CD4-positive, alpha-beta T cell treated with Interleukin-12 subunit alpha and Interleukin-12 subunit beta, for 1 hour (primary cell): ENCODE data around the gene SORCS1.

Experiments
- DNase-seq: peaks from one replicate; pipeline ENCODE4 v3.0.0-alpha.2; 2020

Gene SORCS1

DNA sequence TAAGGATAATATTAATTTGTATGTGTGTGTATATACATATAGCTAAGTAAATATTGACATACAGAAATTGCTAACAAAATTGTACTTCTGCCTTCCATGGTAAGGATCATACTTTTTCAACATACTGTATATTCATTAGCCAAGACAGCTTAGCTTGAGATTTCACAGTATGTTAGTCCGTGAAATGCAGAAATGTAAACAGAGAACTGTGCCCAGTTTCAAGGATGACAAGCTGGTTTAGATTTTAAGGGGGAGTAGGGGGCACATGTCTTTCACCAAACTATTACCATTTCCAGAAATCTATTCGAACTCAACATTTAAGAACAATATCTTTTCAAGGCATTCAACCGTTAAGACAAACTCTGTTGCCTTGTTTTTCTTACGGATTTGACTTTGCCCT lies 182.2 kb downstream of the SORCS1 start:
- no peak for DNase-seq

DNA sequence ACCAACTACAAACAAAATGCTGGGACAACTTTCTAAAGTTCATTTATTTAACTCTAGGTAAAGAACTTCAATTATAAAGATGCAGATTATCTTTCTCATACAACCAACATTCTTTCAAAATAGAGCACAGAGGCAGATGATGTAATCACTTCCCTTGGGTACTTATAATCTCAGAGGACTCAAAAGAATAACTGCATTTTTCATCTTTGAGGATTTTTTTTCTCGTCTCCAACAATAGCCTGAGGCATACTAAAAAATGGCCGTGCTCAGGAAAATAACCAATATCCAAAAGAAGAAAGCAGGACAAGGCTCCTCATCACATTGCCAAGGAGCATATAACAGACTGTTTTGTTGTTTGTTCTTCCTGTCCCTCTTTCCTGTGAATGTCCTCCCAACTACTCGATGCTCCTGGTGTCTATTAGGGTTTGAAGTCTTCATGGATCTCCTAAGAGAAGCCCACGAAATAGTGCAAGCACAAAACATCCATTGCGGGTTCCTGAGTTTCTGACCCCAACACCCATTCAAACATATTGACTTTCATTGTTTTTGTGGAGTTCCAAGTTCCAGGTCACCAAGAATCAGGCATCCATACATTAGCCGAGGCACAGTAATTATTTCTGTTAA lies 182.9 kb downstream of the SORCS1 start:
- no peak for DNase-seq

DNA sequence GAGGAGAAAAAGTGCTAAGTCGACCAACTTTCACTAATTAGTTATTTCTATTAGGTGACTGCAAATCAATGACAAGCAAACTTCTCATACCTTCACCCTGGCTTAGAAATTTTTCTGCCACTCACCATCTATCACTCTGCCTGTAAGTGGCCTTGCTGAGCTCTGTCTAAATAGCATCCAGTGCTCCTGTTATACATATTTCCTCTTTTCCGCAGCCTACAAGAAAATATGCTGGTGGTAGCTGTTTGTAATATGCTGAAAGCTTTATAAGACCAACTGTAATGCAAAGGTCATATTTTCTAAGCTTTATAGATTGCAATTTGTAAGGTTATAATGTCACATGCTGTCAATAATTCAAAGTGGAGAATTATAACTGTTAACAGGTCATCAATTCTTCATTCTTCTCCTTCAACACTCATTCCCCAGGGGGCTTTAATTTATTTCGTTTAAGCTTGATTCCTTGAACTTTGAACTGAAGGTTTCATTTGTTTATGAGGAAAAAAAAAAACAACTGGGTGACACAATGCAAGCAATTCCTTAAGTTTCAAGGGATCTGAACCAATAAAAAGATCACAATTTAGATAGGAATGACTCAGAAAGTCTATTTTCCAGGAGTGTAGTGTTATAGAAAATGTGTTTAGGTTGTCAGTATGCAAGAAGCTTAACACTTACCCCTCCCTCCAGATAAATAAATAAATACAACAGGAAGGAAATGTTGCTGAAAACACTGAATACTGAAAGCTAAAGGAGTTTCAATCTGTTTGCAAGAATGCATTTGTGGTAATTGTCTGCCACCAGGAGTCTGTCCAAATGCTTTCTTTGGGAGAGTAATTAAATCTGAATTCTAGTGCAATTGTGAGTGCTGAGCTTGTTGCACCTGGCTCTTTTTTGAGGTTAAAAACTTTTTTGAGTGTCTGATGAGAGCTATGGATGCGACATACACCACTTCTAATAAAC lies 183.7 kb downstream of the SORCS1 start:
- no peak for DNase-seq

DNA sequence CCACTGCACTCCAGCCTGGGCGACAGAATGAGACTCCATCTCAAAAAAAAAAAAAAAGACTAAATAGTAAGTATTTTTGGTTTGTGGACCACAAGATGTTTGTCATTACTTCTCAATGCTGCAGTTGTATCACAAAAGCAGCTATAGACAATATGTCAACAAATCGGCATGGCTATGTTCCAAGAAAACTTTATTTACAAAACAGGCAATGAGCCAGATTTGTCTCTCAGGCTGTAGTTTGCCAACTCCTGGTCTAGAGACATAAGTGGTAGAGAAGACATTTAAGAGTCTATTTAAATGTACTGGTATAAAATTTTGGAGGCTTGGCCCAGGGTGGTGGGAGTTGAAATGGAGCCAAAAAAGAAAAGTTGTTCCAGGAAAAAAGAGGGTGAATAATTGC lies 185.8 kb downstream of the SORCS1 start:
- no peak for DNase-seq

DNA sequence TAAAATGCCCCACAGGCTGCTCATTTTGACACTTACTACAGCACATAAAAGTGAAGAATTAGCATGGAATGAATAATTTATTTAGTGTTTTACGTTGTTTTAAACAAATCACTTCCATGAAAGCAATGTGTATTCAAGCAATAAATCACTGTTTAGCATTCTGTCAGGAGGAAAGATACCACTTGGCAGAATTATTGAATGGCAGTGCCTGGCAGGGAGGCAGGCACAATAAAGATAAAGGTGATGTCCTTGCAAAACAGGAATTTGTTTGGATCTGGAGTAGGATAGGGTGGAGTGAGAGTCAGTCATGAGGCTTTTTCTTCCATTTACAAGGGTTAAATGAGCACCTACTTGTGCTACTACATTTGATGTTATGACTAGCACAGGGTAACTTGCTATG lies 190.8 kb downstream of the SORCS1 start:
- DNase-seq, result no peak

DNA sequence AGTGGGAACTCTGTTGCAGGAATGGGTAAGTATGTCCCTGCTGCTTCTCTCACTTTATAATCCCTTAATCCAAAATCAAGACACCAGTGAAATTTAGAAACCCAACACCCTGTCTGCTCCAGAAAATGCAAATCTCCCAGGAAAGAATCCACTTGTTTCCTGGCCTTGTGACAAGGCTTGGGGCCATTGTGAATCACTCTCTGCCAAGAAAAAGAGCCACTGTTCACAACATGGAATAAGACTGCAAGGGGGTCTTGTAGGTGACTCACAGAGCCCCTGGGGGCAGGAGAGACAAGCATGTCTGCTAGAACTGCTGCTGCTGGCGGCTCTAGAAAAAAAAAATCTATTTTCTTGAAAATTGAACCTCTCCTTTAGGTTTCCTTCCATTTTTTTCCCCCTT lies 191.2 kb downstream of the SORCS1 start:
- no peak for DNase-seq

DNA sequence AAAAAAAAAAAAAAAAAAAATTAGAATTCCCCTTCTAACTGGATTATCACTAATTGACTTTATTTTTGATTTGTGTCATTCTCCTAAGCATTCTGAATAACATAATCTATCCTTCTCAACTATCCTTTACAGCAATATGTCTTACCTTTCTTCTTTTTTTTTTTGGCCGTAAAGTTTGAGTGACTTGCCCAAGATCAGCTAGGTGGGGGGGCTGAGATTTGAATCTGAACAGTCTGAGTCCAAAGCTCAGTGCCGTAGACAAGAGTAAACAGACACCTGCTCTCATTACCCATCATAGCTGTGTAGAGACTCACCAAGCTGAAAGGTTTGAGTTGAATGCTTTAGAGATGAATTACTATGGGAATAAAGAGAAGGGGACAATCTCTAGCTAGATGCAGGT lies 192.1 kb downstream of the SORCS1 start:
- DNase-seq, result no peak

DNA sequence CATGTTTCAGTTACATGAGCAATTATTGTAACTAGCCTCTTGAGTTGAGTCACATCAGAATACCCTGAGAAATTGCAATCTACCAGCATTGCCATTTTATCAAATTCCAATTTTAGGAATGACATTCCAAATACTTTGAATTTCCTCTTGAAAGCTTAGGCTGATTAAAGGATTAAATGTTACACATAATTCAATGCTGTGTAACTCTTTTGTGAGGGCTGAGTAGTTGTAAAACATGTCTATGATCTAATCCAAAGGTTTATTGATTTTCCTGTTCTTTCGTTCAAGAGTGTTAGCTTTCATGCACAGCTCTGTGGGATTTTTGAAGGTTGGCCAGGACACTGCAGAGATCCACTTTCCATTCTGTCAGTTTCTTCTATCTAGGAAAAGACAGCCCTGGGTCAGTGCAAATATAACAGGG lies 193.1 kb downstream of the SORCS1 start:
- DNase-seq, result no peak

DNA sequence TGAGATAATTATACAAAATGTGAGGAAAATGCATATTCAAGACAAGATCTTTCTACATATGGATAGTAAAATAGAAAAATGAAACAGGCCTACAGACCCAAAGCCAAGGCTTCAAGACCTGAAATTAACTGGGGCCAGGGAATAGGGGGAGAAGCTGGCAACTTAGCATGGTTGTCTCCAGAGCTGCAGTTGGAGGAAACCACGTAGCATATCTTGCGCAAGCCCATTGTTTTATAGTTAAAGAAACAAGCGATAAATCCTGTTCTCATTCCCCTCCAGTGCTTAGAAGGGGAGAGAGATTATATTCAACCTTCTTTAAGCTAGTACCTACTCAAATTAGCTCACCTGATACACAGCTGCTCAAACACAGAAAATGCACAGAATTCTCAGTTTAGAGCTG lies 197.1 kb downstream of the SORCS1 start:
- DNase-seq, result no peak

DNA sequence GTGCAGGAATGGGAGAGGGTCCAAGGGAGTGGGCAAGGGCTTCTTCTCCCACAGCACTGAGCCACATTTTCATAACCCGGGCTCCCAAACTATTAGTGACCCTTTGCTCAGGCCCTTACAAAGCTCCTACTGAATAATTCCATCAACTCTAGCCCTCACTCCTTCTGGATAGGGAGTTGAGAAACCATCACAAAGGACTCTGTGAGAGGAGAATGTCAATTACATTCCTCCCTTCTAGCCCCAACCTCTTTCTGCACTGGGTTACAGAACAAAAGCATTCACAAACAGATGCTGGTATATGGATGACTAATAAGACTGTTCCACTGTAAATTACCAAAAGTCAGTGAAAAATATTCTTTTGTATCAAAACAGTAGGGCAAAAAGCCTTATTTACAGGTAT lies 203.7 kb downstream of the SORCS1 start:
- no peak for DNase-seq

DNA sequence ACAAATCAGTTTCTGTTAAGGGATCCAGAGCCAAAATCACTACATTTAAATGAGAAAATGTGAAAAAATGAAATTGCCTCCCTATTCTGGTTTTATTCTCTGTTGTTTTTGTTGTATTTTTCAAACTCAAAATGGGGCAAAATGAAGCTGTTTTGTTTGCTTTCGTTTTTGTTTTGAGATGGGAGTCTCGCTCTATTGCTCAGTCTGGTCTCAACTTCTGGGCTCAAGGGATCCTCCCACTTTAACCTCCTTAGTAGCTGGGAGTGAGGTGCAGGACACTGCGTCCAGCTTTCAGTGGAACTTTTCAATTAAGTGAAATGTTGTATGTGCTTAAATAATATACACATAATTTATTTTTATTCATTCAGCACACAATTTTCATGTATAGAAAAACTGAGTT lies 205.0 kb downstream of the SORCS1 start:
- no peak for DNase-seq

DNA sequence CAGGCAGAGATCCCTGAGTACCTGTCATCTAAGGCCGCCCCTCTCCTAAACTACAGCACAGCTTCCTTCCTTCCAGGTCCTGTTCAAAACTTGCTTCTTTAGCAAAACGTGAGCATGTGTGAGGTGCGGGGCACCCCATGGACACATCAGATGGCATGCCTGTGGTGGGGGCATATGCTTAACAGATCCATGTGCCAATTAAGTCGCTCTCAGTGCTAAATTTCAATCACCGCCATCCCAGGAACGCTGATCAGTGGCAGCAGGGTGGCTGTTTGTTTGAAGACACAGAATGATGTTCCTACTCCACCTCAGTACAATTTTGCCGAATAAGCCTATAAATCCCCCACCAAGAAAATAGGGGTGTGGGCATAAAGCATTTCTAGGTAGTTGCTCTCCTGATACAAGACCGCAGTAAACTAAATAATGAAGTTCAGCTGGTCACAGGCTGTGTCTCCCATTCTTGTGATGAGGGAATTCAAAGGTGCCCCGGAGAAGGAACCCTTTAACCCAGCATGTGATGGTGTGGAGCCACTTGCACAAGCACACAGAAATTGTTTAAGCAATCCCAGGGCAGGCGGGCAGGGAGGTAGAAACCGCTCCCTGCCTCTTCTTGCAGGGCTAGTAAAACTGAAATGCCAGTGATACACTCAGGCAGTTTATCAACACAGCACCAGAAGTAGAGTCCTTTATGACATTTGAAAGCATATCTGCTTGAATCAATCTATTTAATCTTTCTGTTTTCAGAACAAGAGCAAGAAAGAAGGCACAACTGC lies 205.7 kb downstream of the SORCS1 start:
- no peak for DNase-seq

DNA sequence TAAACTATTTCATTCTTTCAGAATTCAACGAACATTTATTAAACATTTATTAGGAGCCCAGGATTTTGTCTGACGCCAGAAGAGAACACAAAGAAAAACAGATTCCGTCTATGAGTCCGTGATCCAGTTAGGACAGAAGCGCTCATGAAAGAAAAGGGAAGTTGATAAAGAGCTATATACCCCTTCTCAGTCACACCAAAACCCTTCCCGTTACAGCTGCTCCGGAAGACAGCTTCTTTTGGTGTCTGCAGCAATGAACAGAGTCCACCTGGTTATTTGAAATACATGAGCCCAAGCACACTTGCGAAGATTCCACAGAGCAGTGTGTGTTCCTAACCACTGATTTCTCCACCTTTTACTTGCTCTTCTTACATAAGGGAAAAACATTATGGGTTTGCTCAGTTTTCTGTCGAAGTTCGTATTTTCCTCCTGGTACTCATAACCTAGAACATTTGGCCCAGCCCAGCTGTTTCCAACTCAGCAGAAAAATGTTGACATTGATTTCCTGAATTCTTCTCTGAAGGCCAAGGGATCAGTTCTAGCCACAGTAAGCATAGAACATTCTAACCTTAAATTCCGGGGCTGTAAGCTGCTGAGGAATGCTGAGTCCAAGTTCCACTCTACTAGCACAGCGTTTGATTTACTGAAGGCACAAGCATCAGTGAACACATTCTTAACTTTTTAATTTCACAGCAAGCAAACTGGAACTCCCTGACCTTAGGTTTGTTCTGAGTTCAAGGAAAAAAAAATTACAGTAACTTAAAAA lies 206.5 kb downstream of the SORCS1 start:
- DNase-seq, result no peak

DNA sequence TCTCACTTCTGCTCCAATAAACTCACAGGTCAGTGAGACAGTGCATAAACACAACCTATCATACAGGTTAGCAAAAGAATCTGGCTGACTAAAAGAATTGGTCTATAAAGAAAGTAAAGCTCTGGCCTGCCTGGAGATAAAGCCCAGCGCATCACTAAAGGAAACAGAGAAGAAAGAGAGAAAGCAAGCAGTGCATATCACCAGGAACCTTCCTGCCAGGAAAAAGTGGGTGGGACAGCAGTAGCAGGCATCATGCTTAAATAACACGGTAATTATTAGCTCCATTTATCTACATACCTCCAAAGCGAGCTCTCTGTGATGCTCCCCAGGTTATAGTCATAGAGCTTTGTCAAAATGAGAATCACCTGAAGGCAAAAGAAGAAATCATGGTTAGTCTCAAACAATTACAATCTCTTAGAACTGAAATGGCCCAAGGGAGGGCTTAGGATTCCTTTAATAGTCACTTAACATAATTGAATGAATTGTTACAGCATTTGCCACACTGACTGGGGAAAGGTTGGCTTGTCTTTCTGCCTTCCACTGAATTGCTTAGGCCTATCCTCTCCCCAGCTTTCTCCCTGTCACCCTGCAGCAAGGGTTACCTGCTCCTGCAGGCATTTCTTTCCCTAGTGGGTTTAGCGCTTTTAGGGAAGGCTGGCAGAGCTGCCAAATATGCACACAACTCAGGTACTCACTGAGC lies 208.1 kb downstream of the SORCS1 start:
- DNase-seq, result no peak

DNA sequence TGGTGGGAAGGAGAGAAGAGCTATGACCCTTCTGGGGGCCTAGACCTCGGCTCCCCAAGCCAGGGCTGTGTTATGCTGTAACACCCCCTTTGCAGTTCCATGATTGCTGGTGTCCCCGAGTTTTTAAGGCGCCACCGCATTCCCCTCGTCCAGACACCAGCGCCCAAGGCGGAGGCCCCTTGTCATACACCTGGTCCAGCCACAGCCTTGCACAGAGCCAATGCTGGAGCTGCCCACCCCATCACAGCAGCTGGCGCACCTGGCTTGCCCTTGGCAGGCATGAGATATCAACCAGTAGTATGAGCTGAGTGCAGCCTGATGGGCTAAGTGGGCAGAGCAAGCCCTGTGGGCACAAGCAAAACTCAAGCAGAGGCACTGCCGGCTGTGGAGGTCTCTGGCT lies 209.4 kb downstream of the SORCS1 start:
- DNase-seq, result no peak

DNA sequence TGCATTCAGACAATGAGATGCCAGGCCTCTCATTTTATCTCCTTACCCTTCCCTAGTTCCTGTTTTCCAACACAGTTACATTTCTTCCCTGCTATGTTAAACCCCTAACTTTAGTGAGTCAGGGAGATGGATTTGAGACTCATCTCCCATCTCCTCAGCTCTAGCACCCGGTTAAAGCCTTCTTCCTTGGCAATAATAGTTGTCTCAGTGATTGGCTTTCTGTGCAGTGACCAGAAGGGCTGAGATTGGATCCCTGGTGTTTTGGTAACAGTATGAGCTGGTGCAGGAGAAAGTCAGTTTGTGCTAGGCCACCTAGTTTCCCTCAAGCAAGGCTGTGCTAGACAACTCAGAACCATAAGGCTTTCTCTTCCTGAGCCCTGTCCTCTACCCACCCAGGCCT lies 212.5 kb downstream of the SORCS1 start:
- no peak for DNase-seq

DNA sequence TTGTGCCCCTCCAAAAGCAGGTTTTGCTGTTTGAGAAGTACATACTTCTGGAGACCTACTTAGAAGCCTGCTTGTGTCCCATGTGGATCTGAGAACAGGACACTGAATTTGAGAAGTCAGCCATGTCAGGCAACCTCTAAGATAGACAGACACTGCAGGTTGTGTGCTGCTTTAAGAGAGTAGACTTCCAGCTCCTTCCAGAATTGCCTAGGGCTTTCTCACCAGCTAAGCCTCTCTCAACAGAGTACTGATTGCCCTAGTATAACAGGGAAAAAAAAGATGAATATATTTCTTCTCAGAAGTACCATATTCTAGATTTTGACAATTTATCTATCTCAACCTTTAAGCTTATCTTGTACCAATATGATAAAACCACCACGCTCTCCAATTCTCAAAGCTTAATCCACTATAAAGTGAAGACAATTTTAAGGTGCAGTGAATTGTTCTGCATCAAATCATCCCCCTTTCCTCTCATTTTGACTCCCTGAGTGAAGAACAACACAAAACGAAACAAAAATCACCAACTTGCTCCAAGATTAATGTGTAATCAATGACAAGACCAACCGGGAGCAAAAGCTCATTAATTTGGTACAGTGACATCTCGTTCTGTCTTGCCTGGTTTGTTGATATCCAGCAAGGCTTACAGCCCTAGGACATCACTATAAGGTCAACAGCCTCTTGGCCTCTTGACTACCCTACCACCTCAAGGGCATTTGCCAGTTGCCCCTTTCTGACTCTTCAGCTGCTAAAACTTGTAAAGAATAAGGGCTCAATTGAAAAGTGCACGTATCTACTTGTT lies 214.6 kb downstream of the SORCS1 start:
- DNase-seq, result no peak

DNA sequence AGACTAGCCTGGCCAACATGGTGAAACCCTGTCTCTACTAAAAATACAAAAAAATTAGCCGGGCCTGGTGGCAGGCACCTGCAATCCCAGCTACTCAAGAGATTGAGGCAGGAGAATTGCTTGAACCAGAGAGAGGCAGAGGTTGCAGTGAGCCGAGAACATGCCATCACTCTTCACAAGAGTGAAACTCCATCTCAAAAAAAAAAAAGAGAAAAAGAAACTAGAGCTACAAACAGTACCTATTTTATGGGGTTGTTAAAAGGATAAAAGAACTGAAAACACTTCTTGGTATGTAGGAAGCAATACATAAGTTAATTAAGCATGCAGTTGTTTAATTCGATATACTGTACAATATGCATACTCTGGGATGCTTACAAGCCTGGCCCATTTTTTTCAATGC lies 216.9 kb downstream of the SORCS1 start:
- DNase-seq, result no peak

DNA sequence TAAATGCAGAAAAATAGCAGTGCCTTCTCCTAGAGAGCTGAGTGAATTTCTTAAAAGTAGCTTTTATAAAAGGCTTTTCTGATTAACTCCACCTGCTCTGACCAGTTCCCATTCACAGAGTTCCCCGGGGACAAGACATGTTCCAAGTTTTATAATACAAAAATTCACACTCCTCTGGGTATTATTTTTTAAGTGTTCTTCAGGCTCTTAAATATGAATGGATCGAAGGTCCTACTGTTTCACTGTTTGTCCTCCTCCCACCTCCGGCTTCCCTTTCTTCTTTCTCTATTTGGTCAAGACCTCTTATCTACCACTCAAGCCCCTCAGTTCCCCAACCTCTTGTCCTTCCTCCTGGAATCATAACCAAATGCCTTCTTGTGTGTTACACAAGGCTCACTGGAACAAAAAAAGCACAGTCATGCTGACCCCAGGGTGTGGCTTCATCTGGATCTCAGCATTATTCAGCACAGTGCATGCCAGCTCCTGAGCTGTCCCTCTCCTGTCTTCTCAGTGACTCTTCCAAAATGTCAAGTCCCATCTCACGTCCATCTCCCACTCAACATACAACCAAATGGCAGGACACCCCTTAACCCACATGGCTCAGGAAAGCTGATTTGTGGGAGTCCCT lies 222.4 kb downstream of the SORCS1 start:
- no peak for DNase-seq

DNA sequence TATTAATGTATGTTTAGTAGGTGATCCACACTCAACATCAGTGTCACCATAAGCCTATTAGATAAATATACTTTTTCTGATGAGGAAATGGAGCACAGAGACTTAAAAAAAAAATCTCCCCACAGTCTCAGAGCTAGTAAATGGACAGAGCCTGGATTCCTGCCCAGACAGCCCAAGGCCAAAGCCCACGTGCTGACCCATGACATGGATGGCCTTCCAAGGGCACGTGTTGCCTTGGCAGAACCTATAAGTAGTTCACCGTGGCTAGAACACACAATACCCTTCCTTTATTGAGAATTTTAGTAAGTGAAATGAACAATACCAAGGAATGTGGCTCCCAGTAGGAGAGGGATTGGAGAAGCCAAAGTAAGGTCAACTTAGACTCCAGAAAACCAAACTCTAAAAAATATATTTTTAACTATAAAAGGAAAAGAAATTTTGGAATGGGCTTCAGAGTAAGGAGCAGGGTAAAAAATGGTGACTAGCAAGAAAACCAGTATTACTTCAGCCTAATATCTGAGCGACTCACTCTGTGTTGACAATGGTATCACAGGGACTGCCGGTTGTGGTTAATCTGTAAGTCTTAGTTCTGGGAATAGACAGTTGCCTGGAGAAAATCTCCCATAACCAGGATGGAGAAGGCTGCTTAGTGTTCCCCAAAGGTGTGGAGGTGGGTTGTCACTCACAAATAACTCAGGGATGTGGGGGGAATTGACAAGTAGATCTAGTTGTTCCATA lies 223.0 kb downstream of the SORCS1 start:
- no peak for DNase-seq
